Measurements from ENCODE around the gene RARG.

The RARG gene

GRCh38 chr12:53231921-53232645, at the start of gene RARG:
RARG (minus strand) TSS chr12:53232209; CDS start chr12:53227545, 4,664 bp downstream.
- peak; percentile 57 for DNase-seq (ENCODE audit: low spot score)

GRCh38 chr12:53279888-53280498, 48.0 kb upstream of the RARG start:
- no peak for DNase-seq (ENCODE audit: low spot score)

- DNase-seq (ENCODE audit: low spot score) = no peak
These were observed 47.4 kb upstream of the RARG start for GRCh38 chr12:53279283-53279869.

GRCh38 chr12:53277981-53278380, 46.0 kb upstream of the RARG start:
- no peak for DNase-seq (ENCODE audit: low spot score)

GRCh38 chr12:53276511-53276910, 44.5 kb upstream of the RARG start:
- DNase-seq (ENCODE audit: low spot score) = no peak

GRCh38 chr12:53274445-53274844, 42.4 kb upstream of the RARG start:
- DNase-seq (ENCODE audit: low spot score) = no peak

- DNase-seq (ENCODE audit: low spot score) = no peak
These were observed 36.9 kb upstream of the RARG start for GRCh38 chr12:53268630-53269562.

- peak; percentile 87 for DNase-seq (ENCODE audit: low spot score)
These were observed 36.1 kb upstream of the RARG start, which contains the start of gene ESPL1 for GRCh38 chr12:53267999-53268629. ESPL1 (plus strand) TSS chr12:53268299; CDS start chr12:53268767, 468 bp downstream.

GRCh38 chr12:53267306-53267998, 35.4 kb upstream of the RARG start:
- no peak for DNase-seq (ENCODE audit: low spot score)

GRCh38 chr12:53265783-53266182, 33.8 kb upstream of the RARG start:
- DNase-seq (ENCODE audit: low spot score) = peak; percentile 47

GRCh38 chr12:53259891-53260290, 27.9 kb upstream of the RARG start:
- DNase-seq (ENCODE audit: low spot score) = no peak

- no peak for DNase-seq (ENCODE audit: low spot score)
These were observed 26.8 kb upstream of the RARG start for GRCh38 chr12:53258541-53259539.

GRCh38 chr12:53255996-53256395, 24.0 kb upstream of the RARG start:
- DNase-seq (ENCODE audit: low spot score) = no peak

GRCh38 chr12:53254816-53255545, 23.0 kb upstream of the RARG start:
- DNase-seq (ENCODE audit: low spot score) = no peak

GRCh38 chr12:53253298-53253697, 21.3 kb upstream of the RARG start:
- no peak for DNase-seq (ENCODE audit: low spot score)

GRCh38 chr12:53252349-53252916, 20.4 kb upstream of the RARG start:
- DNase-seq (ENCODE audit: low spot score) = peak; percentile 31

GRCh38 chr12:53251477-53252348, 19.7 kb upstream of the RARG start:
- DNase-seq (ENCODE audit: low spot score) = peak; percentile 80

- no peak for DNase-seq (ENCODE audit: low spot score)
These were observed 13.3 kb upstream of the RARG start for GRCh38 chr12:53245286-53245685.

All from RKO (cell line).